ENCODE data around the gene GDPD3. TPM values are rescaled to one million over a fixed set of nuclear protein-coding genes. Genes with fewer than 3 reads are reported as not detected.

Gene GDPD3
- total RNA-seq, 1 experiment from 2014 or later = 8.4 TPM

DNA sequence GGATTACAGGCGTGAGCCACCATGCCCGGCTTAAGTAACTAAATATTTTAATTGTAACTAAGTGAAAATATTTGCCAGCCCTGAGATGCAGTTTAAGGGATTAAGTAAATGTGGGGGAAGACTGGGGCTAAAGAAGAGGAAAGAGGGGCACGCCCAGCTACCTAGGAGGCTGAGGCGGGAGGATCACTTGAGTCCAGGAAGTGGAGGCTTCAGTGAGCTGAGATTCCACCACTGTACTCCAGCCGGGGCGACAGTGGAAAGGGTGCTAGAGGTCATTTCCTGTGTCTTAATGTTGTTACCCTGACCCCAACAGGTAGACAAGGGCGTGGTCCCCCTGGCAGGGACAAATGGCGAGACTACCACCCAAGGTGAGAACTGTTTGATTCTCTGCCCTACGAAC, 45.0 kb downstream of the GDPD3 start:
- Histone ChIP-seq H3K4me3 (ENCODE audit: low read depth, low read length) (no peak overlapping the region), H3K4me1 (peaks cover 8% of the 10 kb centered on the region; the same call in 1 of the 2 replicates), H3K9me3 (no peaks in the 10 kb centered on the region), H3K27me3 (replicated peaks; ENCODE audit: control insufficient read depth, insufficient read depth, low read length) (no peaks in the 10 kb centered on the region), H3K36me3 (ENCODE audit: control insufficient read depth, insufficient read depth, low read length) (peaks cover 15% of the 10 kb centered on the region)
- Mint-ChIP-seq H3K27me3 (ENCODE audit: insufficient read depth, unreplicated experiment) (no peaks in the 10 kb centered on the region), H3K9me3 (ENCODE audit: unreplicated experiment) (no peaks in the 10 kb centered on the region), H3K27ac (ENCODE audit: unreplicated experiment) (no peak overlapping the region), H3K4me3 (ENCODE audit: unreplicated experiment) (no peak overlapping the region), H3K4me1 (ENCODE audit: low read depth, unreplicated experiment) (peaks cover 19% of the 10 kb centered on the region), H3K36me3 (ENCODE audit: insufficient read depth, unreplicated experiment) (peaks cover 84% of the 10 kb centered on the region)
- no peak for DNase-seq
- CTCF ChIA-PET = no interaction called here
- intact Hi-C loops (cut with micrococcal nuclease; ENCODE audit: unreplicated experiment) = loop anchor here (5.0 to 10.0 kb wide), 2 partner anchors 336 to 1096 kb away; partner anchors contain the start of genes SPNS1 and ZNF771
- no TSS peak for BruUV-seq (replicated peaks)
- TF ChIP-seq, protein P1, sequence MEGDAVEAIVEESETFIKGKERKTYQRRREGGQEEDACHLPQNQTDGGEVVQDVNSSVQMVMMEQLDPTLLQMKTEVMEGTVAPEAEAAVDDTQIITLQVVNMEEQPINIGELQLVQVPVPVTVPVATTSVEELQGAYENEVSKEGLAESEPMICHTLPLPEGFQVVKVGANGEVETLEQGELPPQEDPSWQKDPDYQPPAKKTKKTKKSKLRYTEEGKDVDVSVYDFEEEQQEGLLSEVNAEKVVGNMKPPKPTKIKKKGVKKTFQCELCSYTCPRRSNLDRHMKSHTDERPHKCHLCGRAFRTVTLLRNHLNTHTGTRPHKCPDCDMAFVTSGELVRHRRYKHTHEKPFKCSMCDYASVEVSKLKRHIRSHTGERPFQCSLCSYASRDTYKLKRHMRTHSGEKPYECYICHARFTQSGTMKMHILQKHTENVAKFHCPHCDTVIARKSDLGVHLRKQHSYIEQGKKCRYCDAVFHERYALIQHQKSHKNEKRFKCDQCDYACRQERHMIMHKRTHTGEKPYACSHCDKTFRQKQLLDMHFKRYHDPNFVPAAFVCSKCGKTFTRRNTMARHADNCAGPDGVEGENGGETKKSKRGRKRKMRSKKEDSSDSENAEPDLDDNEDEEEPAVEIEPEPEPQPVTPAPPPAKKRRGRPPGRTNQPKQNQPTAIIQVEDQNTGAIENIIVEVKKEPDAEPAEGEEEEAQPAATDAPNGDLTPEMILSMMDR (IDR thresholded peaks at IDR 0.05; ENCODE audit: insufficient read depth in 1 of 2, low read depth in 1 of 2, low read length in 1 of 2, severe bottlenecking in 1 of 2, unreplicated experiment in 1 of 2) = no peak
- POLR2A ChIA-PET = no interaction called here

DNA sequence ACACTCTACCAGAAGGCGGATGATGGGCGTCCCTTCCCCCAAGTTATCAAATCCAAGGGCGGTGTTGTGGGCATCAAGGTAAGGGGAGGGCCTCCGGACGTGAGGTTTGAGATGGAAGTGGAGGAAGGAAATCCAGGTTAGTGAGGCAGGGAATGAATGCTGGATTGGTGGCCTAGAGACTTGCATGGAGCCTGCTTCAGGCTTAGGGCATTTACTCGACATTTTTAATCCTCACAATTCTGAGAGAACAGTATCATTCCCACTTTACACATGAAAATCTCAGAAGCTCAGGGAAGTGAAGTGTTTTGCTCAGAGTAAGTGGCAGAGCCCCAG, 45.8 kb downstream of the GDPD3 start:
- BruUV-seq (replicated peaks) = no TSS peak
- Histone ChIP-seq H3K9me3 (no peaks in the 10 kb centered on the region), H3K4me1 (peaks cover 8% of the 10 kb centered on the region; the same call in 1 of the 2 replicates), H3K36me3 (ENCODE audit: control insufficient read depth, insufficient read depth, low read length) (peaks cover 15% of the 10 kb centered on the region), H3K4me3 (ENCODE audit: low read depth, low read length) (peak overlapping the region; percentile 98), H3K27me3 (replicated peaks; ENCODE audit: control insufficient read depth, insufficient read depth, low read length) (no peaks in the 10 kb centered on the region)
- H3K27ac Mint-ChIP-seq (ENCODE audit: unreplicated experiment) = no peak overlapping the region
- ChIA-PET CTCF (no interaction called here), POLR2A (no interaction called here)
- H3K4me3 Mint-ChIP-seq (ENCODE audit: unreplicated experiment) = peak overlapping the region; percentile 95
- no peaks in the 10 kb centered on the region for H3K9me3 Mint-ChIP-seq (ENCODE audit: unreplicated experiment)
- no peak for DNase-seq
- TF ChIP-seq, protein P1 (IDR thresholded peaks at IDR 0.05; ENCODE audit: insufficient read depth in 1 of 2, low read depth in 1 of 2, low read length in 1 of 2, severe bottlenecking in 1 of 2, unreplicated experiment in 1 of 2) = no peak
- intact Hi-C loops (cut with micrococcal nuclease; ENCODE audit: unreplicated experiment) = loop anchor here (5.0 to 10.0 kb wide), 2 partner anchors 337 to 1095 kb away; partner anchors contain the start of genes SPNS1 and ZNF771
- H3K4me1 Mint-ChIP-seq (ENCODE audit: low read depth, unreplicated experiment) = peaks cover 19% of the 10 kb centered on the region
- no peaks in the 10 kb centered on the region for H3K27me3 Mint-ChIP-seq (ENCODE audit: insufficient read depth, unreplicated experiment)
- peaks cover 84% of the 10 kb centered on the region for H3K36me3 Mint-ChIP-seq (ENCODE audit: insufficient read depth, unreplicated experiment)

DNA sequence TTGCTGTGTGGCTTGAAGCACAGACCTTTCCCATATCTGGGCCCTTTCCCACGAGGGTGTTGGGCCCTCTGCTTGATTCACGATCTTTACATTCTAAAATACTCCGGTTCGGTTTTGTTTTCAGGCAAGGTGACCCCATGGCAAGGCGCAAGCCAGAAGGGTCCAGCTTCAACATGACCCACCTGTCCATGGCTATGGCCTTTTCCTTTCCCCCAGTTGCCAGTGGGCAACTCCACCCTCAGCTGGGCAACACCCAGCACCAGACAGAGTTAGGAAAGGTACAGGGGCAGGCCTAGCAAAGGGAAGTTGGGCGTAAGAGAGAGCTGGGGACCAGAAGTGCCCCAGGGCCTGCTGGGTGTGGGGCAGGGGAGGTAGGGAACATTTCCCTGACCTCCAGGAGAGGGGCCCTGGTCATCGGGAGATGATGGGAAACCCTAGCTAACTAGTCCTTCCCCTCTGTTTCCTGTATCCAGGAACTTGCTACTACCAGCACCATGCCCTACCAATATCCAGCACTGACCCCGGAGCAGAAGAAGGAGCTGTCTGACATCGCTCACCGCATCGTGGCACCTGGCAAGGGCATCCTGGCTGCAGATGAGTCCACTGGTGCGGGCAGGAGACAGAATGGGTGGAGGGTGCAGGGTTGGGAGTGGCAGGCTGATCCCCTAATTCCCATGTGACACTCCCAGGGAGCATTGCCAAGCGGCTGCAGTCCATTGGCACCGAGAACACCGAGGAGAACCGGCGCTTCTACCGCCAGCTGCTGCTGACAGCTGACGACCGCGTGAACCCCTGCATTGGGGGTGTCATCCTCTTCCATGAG, 46.4 kb downstream of the GDPD3 start:
- Histone ChIP-seq H3K9me3 (no peaks in the 10 kb centered on the region), H3K27me3 (replicated peaks; ENCODE audit: control insufficient read depth, insufficient read depth, low read length) (no peaks in the 10 kb centered on the region), H3K4me1 (peaks cover 8% of the 10 kb centered on the region; the same call in 1 of the 2 replicates), H3K4me3 (ENCODE audit: low read depth, low read length) (peak overlapping the region; percentile 98), H3K36me3 (ENCODE audit: control insufficient read depth, insufficient read depth, low read length) (peaks cover 15% of the 10 kb centered on the region)
- H3K4me3 Mint-ChIP-seq (ENCODE audit: unreplicated experiment) = peak overlapping the region; percentile 95
- H3K9me3 Mint-ChIP-seq (ENCODE audit: unreplicated experiment) = no peaks in the 10 kb centered on the region
- TF ChIP-seq, protein P1 (IDR thresholded peaks at IDR 0.05; ENCODE audit: insufficient read depth in 1 of 2, low read depth in 1 of 2, low read length in 1 of 2, severe bottlenecking in 1 of 2, unreplicated experiment in 1 of 2) = no peak
- no TSS peak for BruUV-seq (replicated peaks)
- CTCF ChIA-PET = interaction anchor here (1.1 kb wide), 1 partner anchor 25 kb away, joined by 3 read pairs; the partner anchor contains the start of gene TBX6
- no peaks in the 10 kb centered on the region for H3K27me3 Mint-ChIP-seq (ENCODE audit: insufficient read depth, unreplicated experiment)
- intact Hi-C loops (cut with micrococcal nuclease; ENCODE audit: unreplicated experiment) = loop anchor here (5.0 to 10.0 kb wide), 2 partner anchors 338 to 1095 kb away; partner anchors contain the start of genes SPNS1 and ZNF771
- peaks cover 19% of the 10 kb centered on the region for H3K4me1 Mint-ChIP-seq (ENCODE audit: low read depth, unreplicated experiment)
- peak overlapping the region; percentile 97 for H3K27ac Mint-ChIP-seq (ENCODE audit: unreplicated experiment)
- no peak for DNase-seq
- POLR2A ChIA-PET = interaction anchor here (1.8 to 1.9 kb wide), 2 partner anchors 10 to 304 kb away, joined by 5 to 13 read pairs; partner anchors contain the start of gene TBC1D10B
- H3K36me3 Mint-ChIP-seq (ENCODE audit: insufficient read depth, unreplicated experiment) = peaks cover 80% of the 10 kb centered on the region
